ENCODE results near the gene NKD2.
"Not testable (repeated sequence)": the region's sequence is repeated elsewhere in the genome, so short reads cannot be mapped to it uniquely, and the experiment has no call there.

Gene NKD2

DNA sequence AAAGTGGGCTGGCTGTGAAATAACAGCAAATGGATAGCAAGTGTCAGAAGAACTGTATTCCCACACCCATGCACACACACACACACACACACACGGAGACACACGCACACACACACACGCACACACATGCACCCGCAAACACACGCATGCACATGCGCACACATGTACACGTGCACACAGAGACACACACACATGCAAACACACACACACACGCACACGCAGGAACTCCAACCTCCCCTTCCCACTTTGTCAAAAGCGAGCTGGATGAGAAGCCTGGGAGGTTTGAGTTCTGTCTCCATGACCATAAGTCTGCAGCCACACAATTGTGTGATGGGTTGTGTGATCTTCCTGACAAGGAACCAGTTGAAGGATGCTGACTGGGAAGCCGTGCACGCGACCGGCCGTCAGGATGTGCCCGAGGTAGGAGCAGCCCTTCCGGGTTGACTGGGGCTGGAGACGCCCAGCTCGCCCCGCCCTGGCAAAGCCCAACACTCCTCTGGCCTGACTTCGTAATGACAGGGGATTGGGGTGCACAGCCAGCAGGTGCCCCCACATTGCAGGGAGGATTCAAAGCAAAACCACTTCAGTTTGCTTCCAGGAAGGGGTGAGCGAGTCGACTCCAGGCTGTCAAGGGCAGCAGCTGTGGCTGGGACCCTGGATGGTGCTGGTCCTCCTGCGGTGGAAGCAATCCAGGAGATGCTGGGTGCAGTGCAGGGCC lies 29.3 kb upstream of the NKD2 start:
- no peak for DNase-seq

DNA sequence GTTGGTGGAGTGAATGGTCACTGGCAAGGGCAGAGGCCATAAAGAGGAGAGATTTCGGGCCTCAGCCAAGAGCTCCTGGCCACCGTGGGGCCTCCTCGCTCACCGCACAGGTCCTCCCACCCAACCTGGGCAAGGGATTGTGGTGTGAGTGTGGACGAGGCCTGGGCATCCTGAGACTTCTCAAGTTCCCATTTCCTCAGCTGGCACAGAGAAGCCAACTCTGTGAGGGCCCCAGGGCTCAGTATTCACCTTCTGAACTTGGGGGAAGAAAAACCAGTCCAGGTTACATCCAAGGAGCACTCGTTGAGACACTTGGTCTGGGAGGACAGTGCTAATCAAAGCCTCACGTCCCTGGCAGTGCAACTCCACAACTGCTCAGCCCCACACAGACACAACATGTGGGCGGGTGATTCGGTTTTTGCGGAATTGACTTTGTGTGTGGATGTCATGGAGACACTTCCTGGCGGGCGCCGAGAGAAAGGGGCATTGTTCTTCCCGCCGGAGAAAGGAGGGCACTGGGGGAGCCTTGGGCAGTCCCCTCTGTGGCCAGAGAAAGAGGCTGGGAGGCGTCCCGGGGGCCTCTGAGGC lies 28.5 kb upstream of the NKD2 start:
- DNase-seq = no peak

DNA sequence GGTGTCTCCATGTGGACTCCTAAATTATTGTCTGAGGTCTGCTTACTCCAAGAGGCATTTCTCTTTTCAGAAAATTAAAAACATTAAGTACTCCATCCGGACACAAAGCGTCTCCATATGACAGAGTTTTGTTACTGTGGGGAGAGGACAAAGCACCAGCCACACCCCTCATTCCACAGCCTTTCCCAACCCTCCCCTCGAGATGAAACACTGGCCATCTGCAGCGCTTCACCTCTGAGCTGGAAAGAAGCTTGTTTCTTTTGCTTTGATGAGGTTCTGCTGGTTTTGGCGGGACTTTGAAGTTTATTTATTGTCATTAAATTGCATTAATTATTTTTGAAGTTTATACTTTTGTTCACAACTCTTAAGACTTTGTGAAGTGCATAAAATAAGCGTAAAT lies 27.6 kb upstream of the NKD2 start:
- DNase-seq = no peak

DNA sequence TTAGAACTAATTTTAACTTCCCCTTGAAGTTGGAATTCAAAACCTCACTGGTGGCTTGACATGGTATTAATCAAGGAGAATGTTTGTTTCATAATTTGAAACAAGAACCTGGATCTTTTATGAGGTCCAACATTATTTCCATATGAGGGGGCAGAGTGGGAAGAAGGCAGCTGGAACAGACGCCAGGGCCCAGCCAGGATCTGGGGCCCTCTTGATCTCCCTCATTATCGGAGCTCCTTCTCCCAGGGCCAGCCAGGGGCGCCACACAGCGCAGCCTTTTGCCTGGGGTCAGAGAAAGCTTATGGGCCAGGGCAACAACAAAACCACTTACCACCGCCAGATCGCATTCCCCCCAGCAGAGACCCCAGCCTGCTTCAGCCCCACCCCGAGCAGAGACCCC lies 27.1 kb upstream of the NKD2 start:
- DNase-seq = no peak

- no peak for DNase-seq
Observed at GRCh38 chr5:982377-983237, 26.0 kb upstream of the NKD2 start.

DNA sequence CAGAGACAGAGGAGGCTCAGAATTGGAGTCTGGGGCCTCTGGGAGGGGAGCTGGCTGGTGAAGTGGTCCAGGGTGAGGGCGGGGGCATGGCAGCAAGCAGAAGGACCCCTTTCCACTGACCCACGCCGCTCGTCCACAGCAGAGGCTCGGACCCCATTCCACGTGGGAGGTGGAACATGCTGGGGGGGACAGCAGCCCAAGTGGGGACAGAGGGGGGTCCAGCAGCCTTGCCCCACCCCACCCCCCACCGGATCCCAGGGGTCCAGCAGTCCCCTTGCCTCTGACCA lies 25.4 kb upstream of the NKD2 start:
- DNase-seq = no peak

GRCh38 chr5:983568-983967 lies 25.0 kb upstream of the NKD2 start:
- no peak for DNase-seq

DNA sequence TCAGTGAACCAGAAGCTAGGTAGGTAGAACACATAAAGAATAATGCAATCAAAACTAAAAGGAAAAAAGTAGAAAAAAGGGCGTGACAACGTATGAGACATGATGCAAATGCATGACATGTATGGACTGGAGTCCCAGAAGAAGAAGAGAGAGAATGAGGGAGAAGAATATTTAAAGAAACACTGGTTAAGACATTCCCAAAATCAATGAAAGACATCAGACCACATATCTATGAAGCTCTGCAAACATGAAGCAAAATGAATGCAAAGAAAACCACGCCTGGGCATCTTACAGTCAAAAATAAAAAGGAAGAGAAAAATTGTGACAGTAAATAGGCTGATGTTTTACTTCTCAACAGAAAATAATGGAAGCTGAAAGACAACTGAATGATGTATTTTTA lies 23.8 kb upstream of the NKD2 start:
- DNase-seq = no peak

DNA sequence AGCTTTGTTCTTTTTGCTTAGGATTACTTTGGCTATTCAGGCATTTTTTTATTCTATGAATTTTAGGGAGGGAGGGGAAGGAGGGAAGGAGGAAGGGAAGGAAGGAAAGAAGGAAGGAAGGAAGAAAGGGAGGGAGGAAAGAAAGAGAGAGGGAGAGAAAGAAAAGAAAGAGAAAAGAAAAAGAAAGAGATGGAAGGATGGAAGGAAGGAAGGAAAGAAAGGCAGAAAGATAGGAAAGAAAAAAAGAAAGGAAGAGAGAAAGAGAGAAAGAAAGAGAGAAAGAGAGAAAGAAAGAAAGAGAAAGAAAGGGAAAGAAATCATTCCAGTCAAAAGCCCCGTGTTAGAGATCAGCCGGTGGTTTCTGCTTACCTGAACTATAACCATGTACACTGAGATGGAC lies 20.8 kb upstream of the NKD2 start:
- no peak for DNase-seq

GRCh38 chr5:988322-988721 lies 20.3 kb upstream of the NKD2 start:
- no peak for DNase-seq

GRCh38 chr5:989961-990530 lies 18.6 kb upstream of the NKD2 start:
- no peak for DNase-seq

- DNase-seq = no peak
Observed at GRCh38 chr5:991472-992267, 16.9 kb upstream of the NKD2 start.

GRCh38 chr5:994272-994607 lies 14.4 kb upstream of the NKD2 start:
- no peak for DNase-seq

- DNase-seq = no peak
Observed at GRCh38 chr5:994821-995220, 13.8 kb upstream of the NKD2 start.

DNA sequence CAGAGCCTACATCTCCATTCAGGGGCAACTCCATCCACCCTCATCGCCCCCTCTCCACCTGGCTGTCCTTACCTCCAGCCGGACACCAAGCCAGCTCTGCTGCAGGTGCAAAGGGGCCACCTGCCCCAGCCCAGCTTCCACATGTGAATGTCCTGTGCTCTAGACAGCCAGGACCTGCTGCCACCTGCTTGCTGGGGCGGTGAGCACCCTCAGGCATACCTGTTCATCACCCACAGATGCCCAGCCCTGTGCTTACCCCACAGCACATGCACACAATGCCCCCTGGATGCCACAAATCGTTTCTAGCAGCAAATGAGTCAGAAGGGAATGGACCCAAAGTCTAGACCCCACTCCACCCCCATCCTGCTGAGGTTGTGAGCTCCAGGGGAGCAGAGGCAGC lies 13.3 kb upstream of the NKD2 start:
- no peak for DNase-seq

GRCh38 chr5:997001-997474 lies 11.6 kb upstream of the NKD2 start:
- DNase-seq = no peak

DNA sequence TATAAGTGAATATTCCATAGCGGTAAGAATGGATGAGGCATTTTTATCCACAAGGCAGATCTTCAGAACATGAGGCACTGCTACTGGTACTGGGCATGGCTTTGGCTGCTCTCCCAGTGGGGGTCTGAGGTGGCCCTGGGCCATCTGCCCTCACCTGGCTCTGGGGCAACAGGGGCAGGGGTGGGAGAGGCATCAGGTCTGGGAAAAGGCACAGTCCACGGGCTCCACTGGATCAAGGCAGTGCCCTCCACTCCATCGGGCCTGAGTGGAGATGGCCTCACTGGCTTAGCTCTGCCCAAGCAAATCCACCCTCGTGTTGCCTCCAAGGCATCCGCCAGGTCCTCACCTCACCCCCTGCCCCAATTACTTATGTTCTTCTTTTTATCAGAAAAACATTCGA lies 10.9 kb upstream of the NKD2 start:
- no peak for DNase-seq

DNA sequence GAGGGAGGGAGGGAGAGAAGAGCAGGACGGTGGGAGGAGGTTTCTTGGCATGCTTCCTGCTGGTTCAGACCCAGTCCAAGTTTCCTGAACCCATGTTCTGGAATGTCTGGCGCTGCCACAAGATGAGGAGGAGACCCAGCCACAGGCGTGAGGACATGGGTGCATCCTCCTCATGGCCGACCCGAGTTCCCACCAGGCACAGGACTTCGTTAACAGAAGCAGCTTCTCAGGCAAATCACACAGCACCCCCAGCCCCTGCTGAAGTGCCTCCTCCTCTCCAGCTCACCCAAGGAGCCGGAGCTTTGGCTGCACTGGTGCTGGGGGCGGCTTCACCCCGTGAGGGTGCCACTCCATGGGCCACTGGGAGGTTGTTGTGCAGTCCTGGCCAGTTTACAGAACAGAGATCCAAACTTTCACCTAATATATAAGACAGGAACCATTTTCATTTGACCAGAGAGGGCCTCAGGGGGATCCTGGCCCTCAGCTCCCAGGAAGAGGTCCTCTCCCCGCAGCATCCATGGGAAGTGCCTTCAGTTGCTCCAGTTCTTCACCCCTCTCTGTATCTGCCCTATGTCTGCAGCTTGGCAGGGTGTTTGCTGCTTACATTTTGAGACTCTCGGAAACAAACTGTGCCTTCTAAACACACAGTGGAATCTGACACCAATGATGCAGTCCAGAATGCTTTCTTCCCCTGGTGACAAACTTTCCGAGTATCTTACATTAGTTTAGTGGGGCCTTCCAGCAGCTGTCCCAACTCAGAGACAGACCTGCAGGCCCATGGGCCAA lies 10.2 kb upstream of the NKD2 start:
- DNase-seq = no peak

GRCh38 chr5:999032-999501 lies 9.5 kb upstream of the NKD2 start:
- no peak for DNase-seq

GRCh38 chr5:999724-1000123 lies 8.9 kb upstream of the NKD2 start:
- DNase-seq = no peak

- DNase-seq = no peak
Observed at GRCh38 chr5:1000329-1000728, 8.3 kb upstream of the NKD2 start.

DNA sequence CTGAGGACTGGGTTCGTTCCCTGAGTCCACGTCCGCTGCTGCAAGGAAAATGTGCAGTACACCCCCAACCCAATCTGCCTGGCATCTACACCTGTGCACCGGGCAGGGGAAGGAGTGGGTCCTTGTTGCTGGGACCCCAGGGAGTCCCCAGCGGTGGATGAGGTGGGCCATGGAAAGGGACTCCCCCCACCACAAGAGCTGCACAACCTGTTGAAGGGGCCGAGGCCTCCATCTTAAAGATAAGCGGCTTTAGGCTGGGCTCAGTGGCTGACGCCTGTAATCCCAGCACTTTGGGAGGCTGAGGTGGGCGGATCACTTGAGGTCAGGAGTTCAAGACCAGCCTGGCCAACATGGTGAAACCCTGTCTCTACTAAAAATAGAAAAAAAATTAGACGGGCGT lies 7.8 kb upstream of the NKD2 start:
- DNase-seq = not testable (repeated sequence)
